Measurements from ENCODE around the gene PDIA6.

DNA sequence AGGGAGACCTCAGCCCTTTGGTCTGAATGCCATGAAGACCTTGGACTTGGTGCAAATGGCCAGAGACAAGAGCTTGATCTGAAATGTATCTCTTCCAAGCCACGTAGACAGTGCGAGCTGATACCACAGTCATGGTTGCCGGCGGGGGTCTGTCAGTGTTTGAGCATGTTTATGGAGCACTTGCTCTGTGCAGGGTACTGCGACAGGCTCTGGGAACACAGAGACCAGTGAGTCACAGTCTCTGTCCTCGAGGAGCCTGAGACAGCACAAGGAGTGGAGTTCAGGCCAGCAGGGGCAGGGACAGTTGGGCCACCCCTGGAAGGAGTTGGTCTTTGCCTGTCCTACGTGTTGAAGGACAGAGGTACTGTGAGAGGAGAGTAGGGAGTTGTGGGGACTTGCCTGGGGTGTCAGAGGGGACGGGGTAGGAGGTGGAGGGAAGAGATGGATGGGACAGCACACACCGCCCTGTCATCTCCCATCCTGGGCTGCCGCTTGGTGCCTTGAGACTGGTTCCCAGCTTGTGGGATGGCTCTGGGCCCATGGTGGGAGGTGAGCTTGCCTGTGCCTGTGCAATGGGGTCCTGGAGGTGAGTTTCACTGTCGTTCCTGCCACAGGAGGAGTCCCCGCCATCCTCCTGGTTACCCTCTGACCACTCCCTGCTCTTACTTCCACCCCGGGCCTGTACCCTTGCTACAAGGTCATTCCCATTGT is 51.6 kb downstream of the PDIA6 start:
- TF ChIP-seq, protein P1, sequence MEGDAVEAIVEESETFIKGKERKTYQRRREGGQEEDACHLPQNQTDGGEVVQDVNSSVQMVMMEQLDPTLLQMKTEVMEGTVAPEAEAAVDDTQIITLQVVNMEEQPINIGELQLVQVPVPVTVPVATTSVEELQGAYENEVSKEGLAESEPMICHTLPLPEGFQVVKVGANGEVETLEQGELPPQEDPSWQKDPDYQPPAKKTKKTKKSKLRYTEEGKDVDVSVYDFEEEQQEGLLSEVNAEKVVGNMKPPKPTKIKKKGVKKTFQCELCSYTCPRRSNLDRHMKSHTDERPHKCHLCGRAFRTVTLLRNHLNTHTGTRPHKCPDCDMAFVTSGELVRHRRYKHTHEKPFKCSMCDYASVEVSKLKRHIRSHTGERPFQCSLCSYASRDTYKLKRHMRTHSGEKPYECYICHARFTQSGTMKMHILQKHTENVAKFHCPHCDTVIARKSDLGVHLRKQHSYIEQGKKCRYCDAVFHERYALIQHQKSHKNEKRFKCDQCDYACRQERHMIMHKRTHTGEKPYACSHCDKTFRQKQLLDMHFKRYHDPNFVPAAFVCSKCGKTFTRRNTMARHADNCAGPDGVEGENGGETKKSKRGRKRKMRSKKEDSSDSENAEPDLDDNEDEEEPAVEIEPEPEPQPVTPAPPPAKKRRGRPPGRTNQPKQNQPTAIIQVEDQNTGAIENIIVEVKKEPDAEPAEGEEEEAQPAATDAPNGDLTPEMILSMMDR (IDR thresholded peaks at IDR 0.05; ENCODE audit: low read depth, low read length, missing input control): no peak
- no peak for TF ChIP-seq RAD21 (IDR thresholded peaks at IDR 0.05)
- TF ChIP-seq HNF4G (IDR thresholded peaks at IDR 0.05): no peak
